A172 (cell line): ENCODE data around the gene ADAMTSL4. TPM values are rescaled to one million over a fixed set of nuclear protein-coding genes. Genes with fewer than 3 reads are reported as not detected.
A peak's percentile ranks its signal among the peaks of the same experiment; 100 is the strongest.
"Not testable (repeated sequence)": the region's sequence is repeated elsewhere in the genome, so short reads cannot be mapped to it uniquely, and the experiment has no call there.

Source experiments
- DNase-seq: peaks from one replicate; pipeline ENCODE4 v3.0.0-alpha.2; 2015; ENCODE audit warnings: low spot score
- total RNA-seq: library from RNA; depleted of rRNA; stranded (reverse); fragments of >200 nt; shearing (Covaris generic); gene quantifications from 2 replicates; pipeline ENCODE4 v1.2.3, GENCODE V29; 2014

ADAMTSL4 gene
- total RNA-seq, 1 experiment from 2014 or later, result 0.38 TPM

DNA sequence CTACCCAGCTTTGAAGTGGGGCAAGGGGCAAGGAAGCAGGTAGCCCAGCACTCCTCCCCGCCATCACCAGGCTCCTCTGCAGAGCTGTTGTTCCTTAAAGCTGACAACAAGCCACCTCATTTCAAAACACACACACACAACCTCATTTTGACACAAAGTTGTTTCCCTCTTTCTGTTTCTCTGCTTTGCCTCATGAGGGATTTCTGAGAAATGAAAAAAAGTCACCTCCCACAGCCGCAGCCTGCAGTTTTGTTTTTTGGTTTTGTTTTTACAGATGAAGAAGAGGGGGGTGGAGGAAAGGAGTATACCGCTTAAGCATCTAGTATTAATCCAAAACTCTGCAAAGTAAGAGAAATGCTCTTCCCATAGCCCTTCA, 18.1 kb downstream of the ADAMTSL4 start:
- DNase-seq, result no peak

DNA sequence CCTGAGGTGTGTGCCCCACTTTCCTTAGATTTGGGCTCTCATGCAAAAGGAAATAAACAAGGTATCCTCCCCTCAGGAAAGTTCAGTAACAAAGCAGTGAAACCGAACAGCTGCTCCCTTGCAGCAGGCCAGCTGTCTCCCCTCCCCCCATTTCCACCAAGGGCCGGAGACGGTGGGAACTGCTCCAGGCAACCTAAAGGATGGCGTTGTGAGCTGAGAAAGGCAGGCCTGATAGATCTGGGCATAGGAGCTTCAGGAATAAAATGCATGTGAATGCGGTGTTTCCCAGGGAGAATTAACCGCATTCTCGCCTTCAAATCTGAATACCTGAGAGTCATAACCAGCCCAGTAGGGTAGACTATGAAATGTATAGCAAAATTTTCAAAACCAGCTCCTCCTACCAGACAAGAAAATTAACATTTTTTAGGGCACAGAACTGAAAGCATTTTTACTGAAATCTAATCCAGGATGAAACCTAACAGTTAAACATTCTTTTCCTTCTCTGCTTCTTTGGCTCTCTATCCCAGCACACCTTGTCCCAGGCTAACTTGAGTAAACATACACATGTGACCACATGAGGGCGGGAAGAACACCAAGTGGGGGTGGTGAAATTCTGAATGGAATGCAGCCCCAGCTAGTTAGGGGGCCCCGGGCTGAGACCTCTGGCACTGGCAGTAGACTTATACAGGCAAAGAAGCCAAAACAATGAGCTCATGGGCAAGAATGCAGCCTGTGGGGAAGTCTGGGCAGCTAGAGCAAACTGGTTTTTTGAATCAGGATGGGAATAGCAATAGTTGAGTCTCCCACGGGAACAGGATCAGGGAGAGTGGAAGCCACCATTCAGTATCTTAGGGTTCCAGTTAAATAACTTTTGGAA, 18.7 kb downstream of the ADAMTSL4 start:
- DNase-seq, result peak; percentile 98

DNA sequence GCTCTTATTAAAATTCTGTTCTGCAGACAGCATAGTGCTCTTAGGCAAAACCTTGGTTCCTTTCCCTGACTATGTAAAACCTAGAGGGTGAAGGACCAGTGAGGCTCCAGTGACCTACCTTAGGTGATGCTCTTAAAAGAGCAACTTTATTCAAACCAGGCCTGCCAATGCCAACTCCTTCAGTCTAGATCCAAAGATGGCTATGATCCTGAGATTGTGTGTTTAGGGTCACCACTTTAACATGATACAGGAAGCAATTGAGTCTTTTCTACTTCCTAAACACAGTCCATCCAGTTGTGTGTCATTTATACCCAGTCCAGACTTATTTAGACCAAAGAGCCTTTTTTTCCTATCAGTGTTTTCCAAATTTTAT, 19.4 kb downstream of the ADAMTSL4 start:
- no peak for DNase-seq

DNA sequence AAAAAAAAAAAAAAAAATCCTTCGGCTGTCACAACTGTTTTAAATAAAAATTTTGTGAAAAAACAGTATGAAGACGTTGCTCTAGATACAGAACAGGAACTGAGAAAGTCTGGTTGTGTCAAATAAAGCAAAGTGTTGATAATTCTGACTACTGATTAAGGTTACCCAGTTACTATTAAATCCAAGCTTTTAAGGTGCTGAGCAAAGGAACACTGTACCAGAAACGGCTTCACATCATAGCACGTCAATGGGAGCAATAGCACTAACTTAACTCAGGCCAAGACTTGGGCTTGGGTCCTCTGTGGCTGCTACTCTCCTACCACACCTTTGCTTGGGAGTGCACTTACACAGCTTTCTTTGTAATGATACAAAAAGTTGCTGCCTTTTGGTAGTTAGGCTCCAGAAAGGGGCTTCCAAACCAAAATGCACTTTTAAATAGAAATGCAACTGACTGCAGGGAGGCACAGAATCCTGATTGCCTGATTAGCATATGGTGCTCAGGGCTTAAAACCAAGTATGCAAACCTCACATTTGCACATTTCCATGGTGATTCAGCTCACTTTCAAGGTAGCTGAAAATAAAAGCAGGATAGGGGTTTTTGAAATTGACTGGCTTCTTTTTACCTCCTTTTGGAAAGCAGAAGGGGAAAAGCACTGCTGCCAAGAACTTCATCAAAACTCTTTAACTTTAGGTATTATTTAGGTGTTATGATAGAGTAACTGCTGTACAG, 23.9 kb downstream of the ADAMTSL4 start:
- no peak for DNase-seq

DNA sequence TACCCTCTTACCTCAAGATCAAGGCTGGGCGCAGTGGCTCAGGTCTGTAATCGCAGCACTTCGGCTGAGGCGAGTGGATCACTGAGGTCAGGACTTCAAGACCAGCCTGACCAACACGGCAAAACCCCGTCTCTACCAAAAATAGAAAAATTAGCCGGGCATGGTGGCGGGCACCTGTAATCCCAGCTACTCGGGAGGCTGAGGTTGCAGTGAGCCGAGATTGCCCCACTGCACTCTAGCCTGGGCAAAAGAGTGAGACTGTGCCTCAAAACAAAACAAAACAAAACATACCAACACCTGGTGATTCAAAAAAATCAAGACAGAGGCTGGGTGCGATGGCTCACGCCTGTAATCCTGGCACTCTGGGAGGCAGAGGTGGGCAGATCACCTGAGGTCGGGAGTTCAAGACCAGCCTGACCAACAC, 24.5 kb downstream of the ADAMTSL4 start:
- not testable (repeated sequence) for DNase-seq

DNA sequence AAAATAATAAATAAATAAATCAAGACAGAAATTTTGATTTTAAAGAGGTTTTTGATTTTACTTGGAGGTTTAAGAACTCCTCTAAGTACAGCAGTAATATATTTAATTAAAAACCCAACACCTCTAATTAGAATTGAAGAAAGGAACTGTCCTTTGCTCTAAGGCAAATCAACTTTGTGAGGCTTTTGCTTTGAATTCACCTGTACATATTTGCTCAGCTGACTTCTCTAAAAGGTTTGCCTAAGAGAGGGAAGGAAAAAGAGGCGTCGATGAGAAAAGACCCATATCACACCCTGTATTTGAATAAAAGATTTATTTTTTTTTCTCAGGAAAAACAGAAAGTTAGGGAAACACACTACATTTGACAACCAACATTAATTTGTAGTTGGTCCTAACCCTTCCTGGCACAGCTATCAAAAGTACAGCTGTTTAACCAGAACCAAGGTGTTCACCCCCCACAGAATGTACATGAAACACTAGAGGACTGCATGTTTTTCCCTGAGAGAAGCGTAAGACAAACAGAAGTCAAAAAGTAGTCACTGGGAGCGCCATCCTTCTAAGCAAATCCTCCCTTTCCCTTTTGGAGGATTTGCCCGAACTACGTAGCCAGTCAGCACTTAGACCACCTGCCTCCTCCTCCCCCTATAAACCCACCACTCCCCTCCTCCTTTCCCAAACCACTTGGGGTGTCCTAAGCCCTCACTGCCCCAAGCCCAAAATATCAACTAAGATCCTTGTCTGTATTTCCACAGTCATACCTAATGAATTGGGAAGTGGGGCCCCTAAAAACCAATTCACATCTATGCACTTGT, 25.3 kb downstream of the ADAMTSL4 start:
- no peak for DNase-seq

DNA sequence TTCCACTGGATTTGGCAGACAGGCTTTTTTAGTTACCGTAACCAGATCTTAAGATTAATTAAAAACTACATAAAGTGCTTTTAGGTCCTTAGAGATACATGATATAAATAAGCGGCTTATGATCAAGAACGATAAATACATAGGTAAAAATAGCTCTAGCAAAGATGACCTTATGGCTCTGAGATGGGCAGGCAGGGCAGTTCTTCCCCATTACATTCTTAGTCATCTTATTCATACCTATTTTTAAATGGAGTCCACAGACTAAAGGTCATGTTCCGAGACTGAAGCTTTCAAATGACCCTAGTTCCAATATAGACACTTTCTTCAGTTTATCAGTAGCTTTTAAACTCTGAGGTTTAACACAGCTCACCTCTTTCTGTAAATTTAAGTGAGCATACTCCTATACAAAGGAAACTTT, 25.9 kb downstream of the ADAMTSL4 start:
- DNase-seq, result no peak

DNA sequence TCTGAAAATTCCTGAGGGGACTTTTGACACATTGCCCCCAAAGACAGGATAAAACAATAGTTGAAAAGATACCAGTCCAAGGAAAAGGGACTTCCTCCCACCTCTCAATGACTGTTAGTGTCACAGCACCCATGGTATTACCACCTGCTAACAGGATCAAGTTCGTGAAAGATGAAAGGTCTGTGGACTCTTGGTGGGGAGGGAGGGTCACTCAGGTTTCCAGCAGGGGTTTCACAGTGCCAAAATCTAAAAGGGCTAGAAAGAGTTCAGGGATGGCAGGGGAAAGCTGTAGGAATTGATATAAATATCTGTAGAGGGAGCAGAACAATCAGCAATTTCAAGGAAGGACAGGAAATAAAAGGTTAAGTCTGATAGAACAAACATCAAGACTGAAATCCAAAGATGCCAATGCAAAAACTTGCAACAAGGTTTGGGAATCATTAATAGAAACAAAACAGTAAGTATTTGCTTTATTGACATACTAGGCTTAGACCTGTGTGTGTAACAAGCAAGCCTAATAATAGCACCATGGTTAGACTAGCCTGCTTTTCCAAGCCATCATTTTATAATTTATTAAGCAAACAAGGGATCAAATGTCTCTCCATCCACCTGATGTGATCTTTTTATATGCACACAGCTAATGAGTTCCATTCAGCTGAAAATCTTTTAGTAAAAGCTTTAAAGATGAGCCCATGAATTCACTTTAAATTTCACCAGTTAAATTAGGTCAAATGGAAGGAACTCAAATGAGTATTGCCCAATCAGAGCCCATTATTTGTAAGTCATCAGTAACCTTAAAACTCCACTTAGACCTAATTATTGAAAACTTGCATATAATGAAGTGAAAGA, 26.5 kb downstream of the ADAMTSL4 start:
- no peak for DNase-seq

DNA sequence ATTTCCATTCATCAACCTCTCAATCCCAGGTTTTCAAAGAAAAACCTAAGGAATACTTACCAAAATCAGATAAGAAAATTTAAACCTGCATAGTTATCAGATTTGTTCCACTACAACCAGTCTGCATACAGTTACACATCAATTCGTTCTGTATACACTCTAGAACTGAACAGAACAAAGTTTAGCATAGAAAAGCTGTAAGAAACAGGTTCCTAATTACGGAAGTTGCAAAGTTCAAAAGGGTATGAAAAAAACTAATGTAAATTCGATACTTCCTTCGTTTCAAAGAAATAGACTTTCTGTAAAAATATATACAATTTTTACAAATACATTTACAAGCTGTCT, 27.1 kb downstream of the ADAMTSL4 start:
- no peak for DNase-seq

DNA sequence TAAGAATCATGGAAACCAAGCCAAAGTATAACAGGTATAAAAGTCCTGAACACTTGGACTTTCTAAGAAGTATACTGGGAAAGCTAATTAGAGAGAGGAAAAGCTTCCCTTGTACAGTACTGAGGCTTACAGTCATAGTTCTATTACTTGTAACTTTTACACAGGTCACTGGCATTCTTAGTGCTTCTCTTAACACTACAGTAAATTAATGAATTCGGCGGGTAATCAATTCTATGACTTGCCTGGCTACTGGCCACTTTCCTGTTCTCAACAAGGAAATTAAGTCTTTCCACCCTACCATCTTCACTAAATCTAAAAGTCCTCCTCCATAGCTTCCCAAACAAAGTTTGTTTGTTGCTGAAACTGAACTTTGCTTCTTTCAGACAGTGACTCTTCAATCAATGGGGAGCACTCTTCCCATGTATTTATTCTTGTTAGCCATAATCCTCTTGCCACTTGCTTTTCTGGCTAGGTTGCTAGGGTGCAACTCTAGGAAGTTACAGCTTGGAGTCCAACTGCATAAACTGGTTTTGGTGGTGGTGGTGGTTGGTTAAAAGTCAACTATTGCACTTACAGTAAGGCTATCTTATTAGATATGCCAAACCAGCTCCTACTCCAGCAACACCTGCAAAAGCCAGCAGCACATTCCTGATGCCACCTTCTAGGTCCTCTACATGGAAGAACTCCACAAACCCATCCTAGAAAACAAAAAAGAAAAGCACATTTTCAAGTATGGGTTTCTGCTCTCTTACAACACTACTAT, 27.8 kb downstream of the ADAMTSL4 start:
- DNase-seq, result no peak

DNA sequence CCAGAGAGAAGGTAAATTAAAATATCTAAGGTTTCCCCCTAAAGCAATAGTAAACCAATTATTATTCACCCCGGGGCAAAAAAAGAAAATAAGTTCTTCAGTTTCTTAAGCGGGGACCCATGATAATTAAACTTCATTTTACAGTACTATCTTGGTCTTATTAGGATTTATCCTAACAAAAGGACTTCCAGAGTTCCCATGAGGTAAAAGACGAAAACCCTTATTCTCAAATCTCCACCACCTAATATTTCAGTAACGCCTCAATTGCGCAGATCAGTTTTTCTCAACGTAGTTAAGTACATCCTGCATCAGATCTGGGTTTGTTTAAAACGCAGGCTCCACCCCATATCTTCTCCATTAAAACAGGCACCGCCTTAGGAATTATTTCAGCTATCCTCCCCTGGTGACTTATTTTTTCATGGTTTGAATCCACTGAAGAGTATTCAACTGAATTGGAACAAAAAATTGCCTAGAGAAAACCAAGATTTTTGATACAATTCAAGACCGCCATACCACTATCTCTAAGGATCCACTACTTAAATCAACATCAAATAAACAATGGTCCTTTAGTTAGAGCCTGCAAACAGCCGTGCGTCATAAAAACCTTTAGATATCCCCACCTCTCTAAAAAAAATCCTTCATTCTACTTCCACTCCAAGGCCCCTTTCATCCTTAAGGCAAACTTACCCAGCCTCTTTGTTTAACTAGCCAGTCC, 28.5 kb downstream of the ADAMTSL4 start:
- DNase-seq, result no peak

DNA sequence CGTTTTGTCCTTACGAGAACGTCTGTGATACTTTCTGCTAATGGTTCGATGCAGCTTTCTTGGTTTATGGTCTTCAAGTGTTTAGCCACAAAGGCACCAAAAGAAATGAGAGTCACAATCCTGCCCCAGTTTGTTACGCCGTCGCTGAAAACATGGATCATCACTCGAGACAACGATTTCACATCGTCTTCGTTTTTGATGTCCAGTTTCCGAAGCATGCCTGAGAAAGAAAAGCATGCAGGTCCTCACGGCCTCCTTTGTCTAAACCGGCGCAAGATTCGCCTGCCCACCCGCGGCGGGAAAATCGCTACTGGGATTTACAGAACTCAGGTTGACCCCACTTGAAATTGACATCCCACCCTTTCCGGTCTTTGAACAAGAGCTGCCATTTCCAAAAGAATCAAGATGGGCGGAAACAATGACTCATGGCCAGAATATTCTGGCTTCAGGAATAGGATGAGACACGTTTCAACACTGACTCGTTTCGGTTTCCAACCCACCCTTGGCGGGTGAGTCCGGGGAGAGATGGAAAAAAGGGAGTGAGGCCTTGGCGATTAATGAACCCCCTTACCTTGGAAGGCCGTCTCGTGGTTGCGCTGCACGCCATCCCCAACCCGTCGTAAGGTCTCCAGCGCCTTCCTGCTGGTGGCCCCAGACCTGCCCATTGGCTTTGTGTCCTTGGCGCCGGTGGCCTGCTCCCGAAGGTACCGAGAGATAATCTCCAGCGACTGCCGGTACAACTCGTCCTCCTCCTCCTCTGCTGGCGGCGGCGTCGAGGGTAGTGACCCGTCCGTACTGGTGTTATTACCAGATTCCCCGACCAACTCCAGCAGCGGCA, 29.3 kb downstream of the ADAMTSL4 start:
- peak; percentile 91 for DNase-seq

DNA sequence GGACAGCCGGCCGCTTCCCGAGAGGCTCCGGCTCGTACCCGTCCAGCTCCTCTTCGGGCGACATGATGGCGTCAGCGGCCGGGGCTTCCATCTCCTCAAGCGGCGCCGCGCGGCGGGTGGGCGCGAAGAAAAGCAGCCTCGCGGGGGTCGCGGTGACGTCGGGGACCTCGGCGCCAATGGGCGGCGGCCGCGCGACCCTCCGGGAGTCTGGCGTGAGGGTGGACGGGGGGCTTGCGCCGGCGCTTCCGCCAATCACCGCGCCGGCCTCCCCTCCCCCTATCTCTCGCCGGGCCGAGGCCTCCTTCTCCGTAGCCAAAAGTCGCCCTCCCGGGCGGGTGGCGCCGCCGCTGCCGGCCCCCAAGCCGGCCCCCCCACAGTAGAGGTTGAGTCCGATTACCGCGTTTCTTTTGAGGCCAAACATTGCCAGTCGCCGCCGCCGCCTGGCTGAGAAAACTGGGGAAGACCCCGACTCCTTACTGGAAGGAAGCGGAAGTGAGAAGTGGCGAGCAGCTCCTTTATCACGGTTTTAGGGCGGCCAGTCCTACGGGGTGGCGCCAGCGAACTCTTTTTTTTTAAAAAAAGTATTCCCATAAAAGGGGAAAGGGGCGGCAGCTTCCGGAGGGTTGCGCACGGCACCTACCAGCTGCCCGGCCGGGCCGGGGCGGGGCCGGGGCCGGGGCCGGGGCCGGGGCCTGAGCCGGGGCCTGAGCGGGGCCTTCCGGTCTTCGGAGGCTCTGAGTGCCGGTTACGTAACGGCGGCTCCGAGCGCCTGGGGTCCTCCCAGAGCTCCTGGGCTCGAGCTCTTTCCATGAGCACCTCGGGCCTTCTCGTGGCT, 30.1 kb downstream of the ADAMTSL4 start, which contains the start of gene MCL1:
MCL1 (minus strand) TSS at position 501 of the 835 bp plus-strand sequence; CDS start at position 421, 80 bp downstream.
- DNase-seq, result peak; percentile 98

DNA sequence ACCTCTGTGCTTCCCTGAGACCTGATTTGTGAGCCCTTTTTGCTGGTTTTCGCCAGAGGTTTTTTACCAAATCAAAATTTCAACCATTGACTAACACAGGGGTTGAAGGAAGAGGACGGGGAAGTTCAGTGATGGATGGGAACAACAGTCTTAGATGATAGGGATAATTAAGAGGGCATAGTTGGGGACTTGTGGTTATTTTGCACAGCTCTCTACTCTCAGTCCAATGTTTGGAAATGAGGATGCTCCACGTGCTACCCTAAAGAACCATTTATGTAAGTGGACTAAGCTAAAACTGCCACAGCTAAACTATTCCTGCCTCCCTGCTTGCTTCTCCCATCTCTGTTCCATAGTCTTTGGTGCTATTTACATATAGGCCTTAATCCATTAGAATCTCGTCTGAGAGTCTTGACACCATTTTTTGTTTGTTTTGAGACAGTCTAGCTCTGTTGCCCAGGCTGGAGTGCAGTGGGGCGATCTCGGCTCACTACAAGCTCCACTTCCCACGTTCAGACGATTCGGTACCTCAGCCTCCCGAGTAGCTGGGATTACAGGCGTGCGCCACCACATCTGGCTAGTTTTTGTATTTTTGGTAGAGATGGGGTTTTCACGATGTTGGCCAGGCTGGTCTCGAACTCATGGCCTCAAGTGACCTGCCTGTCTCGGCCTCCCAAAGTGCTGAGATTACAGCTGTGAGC, 30.9 kb downstream of the ADAMTSL4 start:
- no peak for DNase-seq

DNA sequence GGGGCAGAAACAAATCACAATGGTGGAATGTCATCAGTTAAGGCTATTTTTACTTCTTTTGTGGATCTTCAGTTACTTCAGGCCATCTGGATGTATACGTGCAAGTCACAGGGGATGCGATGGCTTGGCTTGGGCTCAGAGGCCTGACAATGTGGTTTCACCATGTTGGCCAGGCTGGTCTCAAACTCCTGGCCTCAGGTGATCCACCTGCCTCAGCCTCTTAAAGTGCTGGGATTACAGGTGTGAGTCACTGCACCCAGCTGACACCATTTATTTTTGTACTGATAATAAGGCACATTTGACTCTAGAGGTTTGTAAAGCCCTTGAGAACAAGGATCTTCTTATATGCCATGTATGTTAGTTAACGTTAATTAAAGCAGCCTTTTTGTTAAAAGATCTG, 31.8 kb downstream of the ADAMTSL4 start:
- DNase-seq, result not testable (repeated sequence)

DNA sequence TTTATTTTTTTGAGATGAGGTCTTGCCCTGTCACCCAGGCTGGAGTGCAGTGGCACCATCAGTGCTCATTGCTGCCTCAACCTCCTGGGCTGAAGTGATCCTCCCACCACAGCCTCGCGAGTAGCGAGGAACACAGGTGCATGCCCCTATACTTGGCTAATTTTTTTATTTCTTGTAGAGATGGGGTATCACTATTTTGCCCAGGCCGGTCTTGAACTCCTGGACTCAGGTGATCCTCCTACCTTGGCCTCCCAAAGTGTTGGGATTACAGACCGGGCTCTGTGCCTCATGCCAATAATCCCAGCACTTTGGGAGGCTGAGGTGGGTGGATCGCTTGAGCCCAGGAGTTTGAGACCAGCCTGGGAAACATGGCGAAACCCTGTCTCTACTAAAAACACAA, 32.2 kb downstream of the ADAMTSL4 start:
- not testable (repeated sequence) for DNase-seq

DNA sequence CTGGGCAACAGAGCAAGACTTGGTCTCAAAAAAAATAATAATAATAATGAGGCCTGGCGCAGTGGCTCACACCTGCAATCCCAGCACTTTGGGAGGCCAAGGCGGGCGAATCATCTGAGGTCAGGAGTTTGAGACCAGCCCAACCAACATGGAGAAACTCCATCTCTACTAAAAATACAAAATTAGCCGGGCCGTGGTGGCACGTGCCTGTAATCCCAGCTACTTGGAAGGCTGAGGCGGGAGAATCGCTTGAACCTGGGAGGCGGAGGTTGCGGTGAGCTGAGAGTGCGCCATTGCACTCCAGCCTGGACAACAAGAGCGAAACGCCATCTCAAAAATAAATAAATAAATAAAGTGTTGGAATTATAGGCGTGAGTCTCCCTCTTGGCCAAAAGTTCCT, 32.8 kb downstream of the ADAMTSL4 start:
- DNase-seq, result not testable (repeated sequence)
